ENCODE measurements around the gene ARHGEF19. TPM values are rescaled to one million over a fixed set of nuclear protein-coding genes. Genes with fewer than 3 reads are reported as not detected.

The ARHGEF19 gene
- total and polyA plus RNA-seq, 2 of the 13 experiments (the other 11 are each of a cell fraction or from before 2014, with no cell fraction given) = 1.7 to 1.8 TPM

DNA sequence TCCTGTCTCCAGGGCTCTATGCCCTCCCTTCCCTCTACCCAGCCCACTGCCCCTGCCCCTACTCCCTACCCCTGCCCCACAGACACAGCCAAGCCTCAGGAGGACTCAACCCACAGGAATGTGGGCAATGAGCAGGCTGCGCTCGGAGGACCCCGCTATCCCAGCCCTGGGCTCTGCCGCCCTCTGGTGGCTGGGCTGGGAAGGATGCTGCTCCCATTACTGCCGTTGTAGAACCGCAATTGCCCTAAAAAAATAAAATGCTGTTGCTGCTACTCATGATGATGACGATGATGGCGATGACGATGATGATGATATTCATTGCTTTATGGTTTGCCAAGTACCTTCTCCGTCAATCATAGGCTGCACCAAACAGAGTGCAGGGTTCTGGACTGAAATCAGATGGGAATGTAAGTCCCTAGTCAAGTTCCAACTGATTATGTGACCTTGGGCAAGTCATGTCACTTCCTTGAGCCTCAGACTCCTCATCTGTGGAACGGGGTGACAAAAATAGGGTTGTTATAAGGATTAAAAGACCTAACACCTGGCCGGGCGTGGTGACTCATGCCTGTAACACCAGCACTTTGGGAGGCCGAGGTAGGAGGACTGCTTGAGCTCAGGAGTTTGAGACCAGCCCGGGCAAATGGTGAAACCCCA lies 24.6 kb downstream of the ARHGEF19 start (continued):
- TF ChIP-seq ZNF720 (CRISPR knock-in tag; IDR thresholded peaks at IDR 0.05) (no peak), ZBTB20 (CRISPR knock-in tag; IDR thresholded peaks at IDR 0.05; ENCODE audit: borderline replicate concordance, low read depth) (no peak), ELF3 (CRISPR knock-in tag; IDR thresholded peaks at IDR 0.05) (peak; percentile 66), HDAC2 (CRISPR knock-in tag; IDR thresholded peaks at IDR 0.05) (peak; percentile 61; the same call in 1 of the 2 replicates), NR2F6 (IDR thresholded peaks at IDR 0.05) (0 out of 2 replicates have a peak, but pooled peaks have one; percentile 8), NR2F6 (CRISPR knock-in tag; IDR thresholded peaks at IDR 0.05) (peak; percentile 56; the same call in 1 of the 2 replicates), U2AF2 (IDR thresholded peaks at IDR 0.05; ENCODE audit: low read depth, low read length) (no peak), FOXO1 (CRISPR knock-in tag; IDR thresholded peaks at IDR 0.05) (0 out of 2 replicates have a peak, but pooled peaks have one; percentile 56), THYN1 (CRISPR knock-in tag; IDR thresholded peaks at IDR 0.05; ENCODE audit: borderline replicate concordance, low read depth) (no peak), ZNF674 (CRISPR knock-in tag; IDR thresholded peaks at IDR 0.05; ENCODE audit: low read depth) (no peak), IRF2 (CRISPR knock-in tag; IDR thresholded peaks at IDR 0.05) (peak; percentile 73; the same call in 1 of the 2 replicates), ZNF749 (CRISPR knock-in tag; IDR thresholded peaks at IDR 0.05; ENCODE audit: borderline replicate concordance) (no peak), MYNN (CRISPR knock-in tag; IDR thresholded peaks at IDR 0.05; ENCODE audit: low read depth) (0 out of 2 replicates have a peak, but pooled peaks have one; percentile 48), ZNF501 (CRISPR knock-in tag; IDR thresholded peaks at IDR 0.05) (no peak), ZNF766 (CRISPR knock-in tag; IDR thresholded peaks at IDR 0.05; ENCODE audit: borderline replicate concordance) (no peak), RAD21 (CRISPR knock-in tag; IDR thresholded peaks at IDR 0.05) (peak; percentile 98), ZFX (CRISPR knock-in tag; IDR thresholded peaks at IDR 0.05; ENCODE audit: low read depth) (peak; percentile 23; the same call in 1 of the 2 replicates), PITX1 (CRISPR knock-in tag; IDR thresholded peaks at IDR 0.05) (0 out of 2 replicates have a peak, but pooled peaks have one; percentile 35)
- TF ChIP-seq, protein P1, sequence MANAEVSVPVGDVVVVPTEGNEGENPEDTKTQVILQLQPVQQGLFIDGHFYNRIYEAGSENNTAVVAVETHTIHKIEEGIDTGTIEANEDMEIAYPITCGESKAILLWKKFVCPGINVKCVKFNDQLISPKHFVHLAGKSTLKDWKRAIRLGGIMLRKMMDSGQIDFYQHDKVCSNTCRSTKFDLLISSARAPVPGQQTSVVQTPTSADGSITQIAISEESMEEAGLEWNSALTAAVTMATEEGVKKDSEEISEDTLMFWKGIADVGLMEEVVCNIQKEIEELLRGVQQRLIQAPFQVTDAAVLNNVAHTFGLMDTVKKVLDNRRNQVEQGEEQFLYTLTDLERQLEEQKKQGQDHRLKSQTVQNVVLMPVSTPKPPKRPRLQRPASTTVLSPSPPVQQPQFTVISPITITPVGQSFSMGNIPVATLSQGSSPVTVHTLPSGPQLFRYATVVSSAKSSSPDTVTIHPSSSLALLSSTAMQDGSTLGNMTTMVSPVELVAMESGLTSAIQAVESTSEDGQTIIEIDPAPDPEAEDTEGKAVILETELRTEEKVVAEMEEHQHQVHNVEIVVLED (CRISPR knock-in tag; IDR thresholded peaks at IDR 0.05; ENCODE audit: borderline replicate concordance) = no peak
- TF ChIP-seq, protein P2, sequence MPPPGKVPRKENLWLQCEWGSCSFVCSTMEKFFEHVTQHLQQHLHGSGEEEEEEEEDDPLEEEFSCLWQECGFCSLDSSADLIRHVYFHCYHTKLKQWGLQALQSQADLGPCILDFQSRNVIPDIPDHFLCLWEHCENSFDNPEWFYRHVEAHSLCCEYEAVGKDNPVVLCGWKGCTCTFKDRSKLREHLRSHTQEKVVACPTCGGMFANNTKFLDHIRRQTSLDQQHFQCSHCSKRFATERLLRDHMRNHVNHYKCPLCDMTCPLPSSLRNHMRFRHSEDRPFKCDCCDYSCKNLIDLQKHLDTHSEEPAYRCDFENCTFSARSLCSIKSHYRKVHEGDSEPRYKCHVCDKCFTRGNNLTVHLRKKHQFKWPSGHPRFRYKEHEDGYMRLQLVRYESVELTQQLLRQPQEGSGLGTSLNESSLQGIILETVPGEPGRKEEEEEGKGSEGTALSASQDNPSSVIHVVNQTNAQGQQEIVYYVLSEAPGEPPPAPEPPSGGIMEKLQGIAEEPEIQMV (CRISPR knock-in tag; IDR thresholded peaks at IDR 0.05; ENCODE audit: low read depth) = no peak
- TF ChIP-seq, protein P3, sequence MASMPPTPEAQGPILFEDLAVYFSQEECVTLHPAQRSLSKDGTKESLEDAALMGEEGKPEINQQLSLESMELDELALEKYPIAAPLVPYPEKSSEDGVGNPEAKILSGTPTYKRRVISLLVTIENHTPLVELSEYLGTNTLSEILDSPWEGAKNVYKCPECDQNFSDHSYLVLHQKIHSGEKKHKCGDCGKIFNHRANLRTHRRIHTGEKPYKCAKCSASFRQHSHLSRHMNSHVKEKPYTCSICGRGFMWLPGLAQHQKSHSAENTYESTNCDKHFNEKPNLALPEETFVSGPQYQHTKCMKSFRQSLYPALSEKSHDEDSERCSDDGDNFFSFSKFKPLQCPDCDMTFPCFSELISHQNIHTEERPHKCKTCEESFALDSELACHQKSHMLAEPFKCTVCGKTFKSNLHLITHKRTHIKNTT (CRISPR knock-in tag; IDR thresholded peaks at IDR 0.05) = no peak
- TF ChIP-seq, protein P4, sequence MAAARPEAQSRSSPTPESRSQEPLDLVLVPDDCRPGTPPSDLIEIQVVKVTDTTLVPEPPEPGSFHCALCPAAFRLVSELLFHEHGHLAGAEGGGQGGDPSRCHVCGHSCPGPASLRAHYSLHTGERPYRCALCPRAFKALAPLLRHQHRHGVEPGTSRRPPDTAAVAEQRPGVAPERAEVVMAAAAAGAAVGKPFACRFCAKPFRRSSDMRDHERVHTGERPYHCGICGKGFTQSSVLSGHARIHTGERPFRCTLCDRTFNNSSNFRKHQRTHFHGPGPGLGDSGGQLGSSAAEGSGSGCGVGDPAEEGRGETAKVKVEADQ (CRISPR knock-in tag; IDR thresholded peaks at IDR 0.05; ENCODE audit: borderline replicate concordance) = 0 out of 2 replicates have a peak, but pooled peaks have one; percentile 40
- TF ChIP-seq, protein P5, sequence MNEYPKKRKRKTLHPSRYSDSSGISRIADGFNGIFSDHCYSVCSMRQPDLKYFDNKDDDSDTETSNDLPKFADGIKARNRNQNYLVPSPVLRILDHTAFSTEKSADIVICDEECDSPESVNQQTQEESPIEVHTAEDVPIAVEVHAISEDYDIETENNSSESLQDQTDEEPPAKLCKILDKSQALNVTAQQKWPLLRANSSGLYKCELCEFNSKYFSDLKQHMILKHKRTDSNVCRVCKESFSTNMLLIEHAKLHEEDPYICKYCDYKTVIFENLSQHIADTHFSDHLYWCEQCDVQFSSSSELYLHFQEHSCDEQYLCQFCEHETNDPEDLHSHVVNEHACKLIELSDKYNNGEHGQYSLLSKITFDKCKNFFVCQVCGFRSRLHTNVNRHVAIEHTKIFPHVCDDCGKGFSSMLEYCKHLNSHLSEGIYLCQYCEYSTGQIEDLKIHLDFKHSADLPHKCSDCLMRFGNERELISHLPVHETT (CRISPR knock-in tag; conservative IDR thresholded peaks at IDR 0.05) = no peak

All from HepG2 (cell line).